PC-9 (cell line): Measurements from ENCODE around the gene SSTR3.

Source experiments
- EZH2 ChIP-seq: fragments of 200-600 bp; sonication (generic); IDR thresholded peaks from 2 replicates; pipeline ENCODE4 v1.8.0; 2017; ENCODE audit warnings: antibody characterized with exemption, low read depth
- TF ChIP-seq, protein P1 (sequence below): fragments of 200-600 bp; sonication (generic); conservative IDR thresholded peaks from 2 replicates; pipeline ENCODE4 v1.6.1; 2017; ENCODE audit warnings: mixed run types, antibody characterized with exemption, mild to moderate bottlenecking, moderate library complexity

DNA sequence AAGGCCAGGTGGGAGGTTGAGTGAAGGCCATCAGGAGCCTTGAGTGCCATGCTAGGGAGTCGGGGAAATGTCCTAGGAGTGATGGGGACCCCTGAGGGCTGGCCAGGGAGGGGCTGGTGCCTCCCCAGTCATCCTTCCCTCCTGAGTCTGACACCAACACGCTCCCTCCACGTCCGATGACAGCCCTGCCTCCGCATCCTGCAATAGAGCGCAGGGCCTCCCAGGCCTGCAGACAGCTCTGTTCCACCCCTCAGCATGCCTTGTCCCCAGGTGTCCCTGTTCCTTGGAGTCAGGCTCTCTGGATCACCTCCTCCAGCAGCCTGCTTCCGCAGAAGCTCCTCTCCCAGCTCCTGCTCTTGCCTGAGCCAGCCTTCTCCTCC lies 28.7 kb upstream of the SSTR3 start:
- TF ChIP-seq, protein P1, sequence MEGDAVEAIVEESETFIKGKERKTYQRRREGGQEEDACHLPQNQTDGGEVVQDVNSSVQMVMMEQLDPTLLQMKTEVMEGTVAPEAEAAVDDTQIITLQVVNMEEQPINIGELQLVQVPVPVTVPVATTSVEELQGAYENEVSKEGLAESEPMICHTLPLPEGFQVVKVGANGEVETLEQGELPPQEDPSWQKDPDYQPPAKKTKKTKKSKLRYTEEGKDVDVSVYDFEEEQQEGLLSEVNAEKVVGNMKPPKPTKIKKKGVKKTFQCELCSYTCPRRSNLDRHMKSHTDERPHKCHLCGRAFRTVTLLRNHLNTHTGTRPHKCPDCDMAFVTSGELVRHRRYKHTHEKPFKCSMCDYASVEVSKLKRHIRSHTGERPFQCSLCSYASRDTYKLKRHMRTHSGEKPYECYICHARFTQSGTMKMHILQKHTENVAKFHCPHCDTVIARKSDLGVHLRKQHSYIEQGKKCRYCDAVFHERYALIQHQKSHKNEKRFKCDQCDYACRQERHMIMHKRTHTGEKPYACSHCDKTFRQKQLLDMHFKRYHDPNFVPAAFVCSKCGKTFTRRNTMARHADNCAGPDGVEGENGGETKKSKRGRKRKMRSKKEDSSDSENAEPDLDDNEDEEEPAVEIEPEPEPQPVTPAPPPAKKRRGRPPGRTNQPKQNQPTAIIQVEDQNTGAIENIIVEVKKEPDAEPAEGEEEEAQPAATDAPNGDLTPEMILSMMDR: no peak
- TF ChIP-seq EZH2: no peak
